ENCODE data around the gene VTA1. TPM values are rescaled to one million over a fixed set of nuclear protein-coding genes. Genes with fewer than 3 reads are reported as not detected.
"Not testable (repeated sequence)": the region's sequence is repeated elsewhere in the genome, so short reads cannot be mapped to it uniquely, and the experiment has no call there.

Gene VTA1
- polyA plus RNA-seq = 10 to 100 TPM; 42.0 to 73.9 (median 47.1) TPM
- long read RNA-seq, donor 1, full-length matches to known transcripts = 65 of 112 reads
- long read RNA-seq, donor 1, partial matches to known transcripts = 47 of 112 reads
- long read RNA-seq, donor 1, other reads (novel, unspliced or antisense) = 0 of 112 reads
- long read RNA-seq, donor 2, full-length matches to known transcripts = 7 of 22 reads
- long read RNA-seq, donor 2, partial matches to known transcripts = 15 of 22 reads
- long read RNA-seq, donor 2, other reads (novel, unspliced or antisense) = 0 of 22 reads
- long read RNA-seq, donor 3, full-length matches to known transcripts = 15 of 29 reads
- long read RNA-seq, donor 3, partial matches to known transcripts = 14 of 29 reads
- long read RNA-seq, donor 3, other reads (novel, unspliced or antisense) = 0 of 29 reads
- long read RNA-seq, donor 4 = 0 reads
- long read RNA-seq, donor 5, full-length matches to known transcripts = 4 of 9 reads
- long read RNA-seq, donor 5, partial matches to known transcripts = 5 of 9 reads
- long read RNA-seq, donor 5, other reads (novel, unspliced or antisense) = 0 of 9 reads
- long read RNA-seq, donor 6, full-length matches to known transcripts = 17 of 26 reads
- long read RNA-seq, donor 6, partial matches to known transcripts = 9 of 26 reads
- long read RNA-seq, donor 6, other reads (novel, unspliced or antisense) = 0 of 26 reads
- long read RNA-seq, donor 7, full-length matches to known transcripts = 35 of 58 reads
- long read RNA-seq, donor 7, partial matches to known transcripts = 23 of 58 reads
- long read RNA-seq, donor 7, other reads (novel, unspliced or antisense) = 0 of 58 reads
- long read RNA-seq, donor 8, full-length matches to known transcripts = 2 of 2 reads
- long read RNA-seq, donor 8, partial matches to known transcripts = 0 of 2 reads
- long read RNA-seq, donor 8, other reads (novel, unspliced or antisense) = 0 of 2 reads
- long read RNA-seq, donor 9, full-length matches to known transcripts = 4 of 4 reads
- long read RNA-seq, donor 9, partial matches to known transcripts = 0 of 4 reads
- long read RNA-seq, donor 9, other reads (novel, unspliced or antisense) = 0 of 4 reads
- long read RNA-seq, donor 10, full-length matches to known transcripts = 30 of 54 reads
- long read RNA-seq, donor 10, partial matches to known transcripts = 24 of 54 reads
- long read RNA-seq, donor 10, other reads (novel, unspliced or antisense) = 0 of 54 reads

GRCh38 chr6:142146828-142147662 is at the start of gene VTA1, which contains the start of gene NMBR:
TSS of gene VTA1 (plus strand) at chr6:142147263. CDS start at chr6:142147288, 25 bp downstream.
TSS of gene NMBR (minus strand) at chr6:142147122. CDS start at chr6:142088658, 58,464 bp downstream.
- FAIRE-seq = peak; percentile 10
- peaks cover 0 to 7% (median 2%) of the 10 kb centered on the region in 3 donors for H3K4me1 ChIP-seq (ENCODE audit: control insufficient read depth in 3 of 3, insufficient read depth in 2 of 3, low read depth in 1 of 3, low read length in 2 of 3)
- no peaks in the 10 kb centered on the region for H3K9me3 ChIP-seq (ENCODE audit: control insufficient read depth in 2 of 2, insufficient read depth in 1 of 2, low read depth in 1 of 2, low read length in 1 of 2)
- DNase-seq = peak; percentile 99 to 100
- H3K27me3 ChIP-seq (ENCODE audit: control insufficient read depth in 3 of 3, insufficient read depth in 3 of 3, low read length in 3 of 3) = no peaks in the 10 kb centered on the region
- 0 to 1% (median 0%) methylated on average over 36 to 38 of the region's 38 CpGs for WGBS, 3 donors
- peak within 1 kb of the TSS; percentile 76 to 86 (median 81) for H3K4me3 ChIP-seq (ENCODE audit: low read depth in 1 of 3, low read length in 3 of 3)
- peak within 1 kb of the TSS; percentile 30 to 65 (median 41) for H3K27ac ChIP-seq (ENCODE audit: low read depth in 1 of 3, low read length in 2 of 3)
- no peaks in the 10 kb centered on the region for H3K36me3 ChIP-seq (ENCODE audit: control insufficient read depth in 3 of 3, insufficient read depth in 2 of 3, low read depth in 1 of 3, low read length in 3 of 3)

- not testable (repeated sequence) for H3K4me1 ChIP-seq (ENCODE audit: control insufficient read depth in 3 of 3, insufficient read depth in 2 of 3, low read depth in 1 of 3, low read length in 2 of 3); H3K4me3 ChIP-seq (ENCODE audit: low read depth in 1 of 3, low read length in 3 of 3); H3K36me3 ChIP-seq (ENCODE audit: control insufficient read depth in 3 of 3, insufficient read depth in 2 of 3, low read depth in 1 of 3, low read length in 3 of 3); H3K27me3 ChIP-seq (ENCODE audit: control insufficient read depth in 3 of 3, insufficient read depth in 3 of 3, low read length in 3 of 3); DNase-seq; FAIRE-seq; H3K9me3 ChIP-seq (ENCODE audit: control insufficient read depth in 2 of 2, insufficient read depth in 1 of 2, low read depth in 1 of 2, low read length in 1 of 2); H3K27ac ChIP-seq (ENCODE audit: low read depth in 1 of 3, low read length in 2 of 3)
- WGBS, 3 donors = 77 to 90% (median 79%) methylated on average over 5 of the region's 5 CpGs
These were observed 42.2 kb upstream of the VTA1 start for GRCh38 chr6:142104820-142105219.

GRCh38 chr6:142110820-142111219 is 36.2 kb upstream of the VTA1 start:
- not testable (repeated sequence) for FAIRE-seq; H3K4me1 ChIP-seq (ENCODE audit: control insufficient read depth in 3 of 3, insufficient read depth in 2 of 3, low read depth in 1 of 3, low read length in 2 of 3); H3K9me3 ChIP-seq (ENCODE audit: control insufficient read depth in 2 of 2, insufficient read depth in 1 of 2, low read depth in 1 of 2, low read length in 1 of 2); H3K27me3 ChIP-seq (ENCODE audit: control insufficient read depth in 3 of 3, insufficient read depth in 3 of 3, low read length in 3 of 3); H3K27ac ChIP-seq (ENCODE audit: low read depth in 1 of 3, low read length in 2 of 3); H3K36me3 ChIP-seq (ENCODE audit: control insufficient read depth in 3 of 3, insufficient read depth in 2 of 3, low read depth in 1 of 3, low read length in 3 of 3); H3K4me3 ChIP-seq (ENCODE audit: low read depth in 1 of 3, low read length in 3 of 3); DNase-seq
- WGBS, 3 donors = 78 to 85% (median 84%) methylated on average over 9 of the region's 9 CpGs

- Histone ChIP-seq H3K4me3 (ENCODE audit: low read depth in 1 of 3, low read length in 3 of 3) (no peak overlapping the region), H3K27ac (ENCODE audit: low read depth in 1 of 3, low read length in 2 of 3) (no peak overlapping the region), H3K36me3 (ENCODE audit: control insufficient read depth in 3 of 3, insufficient read depth in 2 of 3, low read depth in 1 of 3, low read length in 3 of 3) (no peaks in the 10 kb centered on the region), H3K4me1 (ENCODE audit: control insufficient read depth in 3 of 3, insufficient read depth in 2 of 3, low read depth in 1 of 3, low read length in 2 of 3) (no peaks in the 10 kb centered on the region), H3K9me3 (ENCODE audit: control insufficient read depth in 2 of 2, insufficient read depth in 1 of 2, low read depth in 1 of 2, low read length in 1 of 2) (no peaks in the 10 kb centered on the region), H3K27me3 (ENCODE audit: control insufficient read depth in 3 of 3, insufficient read depth in 3 of 3, low read length in 3 of 3) (no peaks in the 10 kb centered on the region)
- no peak for FAIRE-seq
- 0 to 1% (median 0%) methylated on average over 4 of the region's 4 CpGs for WGBS, 3 donors
- DNase-seq = peak; percentile 55 to 68
These were observed 34.5 kb upstream of the VTA1 start for GRCh38 chr6:142112451-142113061.

GRCh38 chr6:142117366-142117765 is 29.7 kb upstream of the VTA1 start:
- H3K4me1 ChIP-seq (ENCODE audit: control insufficient read depth in 3 of 3, insufficient read depth in 2 of 3, low read depth in 1 of 3, low read length in 2 of 3) = no peaks in the 10 kb centered on the region
- H3K36me3 ChIP-seq (ENCODE audit: control insufficient read depth in 3 of 3, insufficient read depth in 2 of 3, low read depth in 1 of 3, low read length in 3 of 3) = no peaks in the 10 kb centered on the region
- H3K27me3 ChIP-seq (ENCODE audit: control insufficient read depth in 3 of 3, insufficient read depth in 3 of 3, low read length in 3 of 3) = no peaks in the 10 kb centered on the region
- no peak overlapping the region for H3K27ac ChIP-seq (ENCODE audit: low read depth in 1 of 3, low read length in 2 of 3)
- 71 to 88% (median 81%) methylated on average over 2 of the region's 2 CpGs for WGBS, 3 donors
- FAIRE-seq (no peak), DNase-seq (no peak)
- no peak overlapping the region for H3K4me3 ChIP-seq (ENCODE audit: low read depth in 1 of 3, low read length in 3 of 3)
- no peaks in the 10 kb centered on the region for H3K9me3 ChIP-seq (ENCODE audit: control insufficient read depth in 2 of 2, insufficient read depth in 1 of 2, low read depth in 1 of 2, low read length in 1 of 2)

- no peak for DNase-seq
- Histone ChIP-seq H3K4me3 (ENCODE audit: low read depth in 1 of 3, low read length in 3 of 3) (no peak overlapping the region), H3K4me1 (ENCODE audit: control insufficient read depth in 3 of 3, insufficient read depth in 2 of 3, low read depth in 1 of 3, low read length in 2 of 3) (no peaks in the 10 kb centered on the region), H3K27ac (ENCODE audit: low read depth in 1 of 3, low read length in 2 of 3) (no peak overlapping the region), H3K36me3 (ENCODE audit: control insufficient read depth in 3 of 3, insufficient read depth in 2 of 3, low read depth in 1 of 3, low read length in 3 of 3) (no peaks in the 10 kb centered on the region), H3K9me3 (ENCODE audit: control insufficient read depth in 2 of 2, insufficient read depth in 1 of 2, low read depth in 1 of 2, low read length in 1 of 2) (no peaks in the 10 kb centered on the region), H3K27me3 (ENCODE audit: control insufficient read depth in 3 of 3, insufficient read depth in 3 of 3, low read length in 3 of 3) (no peaks in the 10 kb centered on the region)
- no peak for FAIRE-seq
- WGBS, 3 donors = 64 to 77% (median 71%) methylated on average over 3 of the region's 3 CpGs
These were observed 28.7 kb upstream of the VTA1 start for GRCh38 chr6:142118328-142118727.

- Histone ChIP-seq H3K4me1 (ENCODE audit: control insufficient read depth in 3 of 3, insufficient read depth in 2 of 3, low read depth in 1 of 3, low read length in 2 of 3) (no peaks in the 10 kb centered on the region), H3K9me3 (ENCODE audit: control insufficient read depth in 2 of 2, insufficient read depth in 1 of 2, low read depth in 1 of 2, low read length in 1 of 2) (no peaks in the 10 kb centered on the region), H3K36me3 (ENCODE audit: control insufficient read depth in 3 of 3, insufficient read depth in 2 of 3, low read depth in 1 of 3, low read length in 3 of 3) (no peaks in the 10 kb centered on the region), H3K4me3 (ENCODE audit: low read depth in 1 of 3, low read length in 3 of 3) (no peak overlapping the region), H3K27me3 (ENCODE audit: control insufficient read depth in 3 of 3, insufficient read depth in 3 of 3, low read length in 3 of 3) (no peaks in the 10 kb centered on the region), H3K27ac (ENCODE audit: low read depth in 1 of 3, low read length in 2 of 3) (no peak overlapping the region)
- DNase-seq = no peak
- WGBS, 3 donors = 77 to 85% (median 84%) methylated on average over 2 of the region's 2 CpGs
- no peak for FAIRE-seq
These were observed 28.1 kb upstream of the VTA1 start for GRCh38 chr6:142118925-142119324.
